ENCODE results near the gene FALEC. TPM values are rescaled to one million over a fixed set of nuclear protein-coding genes. Genes with fewer than 3 reads are reported as not detected.

Gene FALEC
- total and polyA plus RNA-seq, 9 of the 15 experiments (the other 6 are each of a cell fraction or from before 2014, with no cell fraction given): 0.15 to 1.8 (median 0.53) TPM; not detected in 5

DNA sequence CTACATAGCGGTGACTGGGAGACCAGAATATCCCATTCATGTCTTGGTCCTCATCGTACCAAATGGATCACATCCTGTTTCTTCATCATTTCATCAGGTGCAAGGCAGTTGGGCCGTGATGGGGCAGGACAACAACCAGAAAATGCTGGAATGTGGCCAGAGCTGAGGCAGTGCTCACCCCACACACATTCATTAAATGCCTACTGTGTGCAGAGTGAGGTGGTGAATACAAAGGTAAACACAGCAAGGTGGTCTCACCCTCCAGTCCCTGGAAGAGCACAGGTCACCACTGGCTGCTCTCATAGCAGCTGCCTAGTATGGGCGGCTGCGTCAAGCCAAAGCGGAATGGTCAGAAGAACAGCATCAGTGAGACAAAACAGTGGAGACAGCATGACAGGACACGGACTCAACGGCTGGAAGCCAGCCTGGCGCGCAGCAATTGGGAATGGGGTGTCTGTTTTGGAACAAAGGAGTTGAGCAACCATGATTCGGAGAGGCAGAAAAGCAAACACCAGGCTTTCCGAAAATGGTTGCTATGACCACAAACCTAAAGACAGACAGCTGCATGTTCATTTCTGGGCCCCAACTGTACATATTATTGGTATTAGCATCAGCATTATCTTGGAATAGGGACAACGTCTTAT, 28.1 kb downstream of the FALEC start:
- in situ Hi-C loops (cut with MboI): no loop called here
- POLR2A ChIA-PET: interaction anchor here (0.7 to 8.9 kb wide), 4 partner anchors 9 to 27 kb away, joined by 3 to 53 read pairs (median 11); partner anchors contain the start of gene FALEC
- TF ChIP-seq SMAD4 (CRISPR knock-in tag; conservative IDR thresholded peaks at IDR 0.05): no peak
- TF ChIP-seq HDAC3 (IDR thresholded peaks at IDR 0.05; ENCODE audit: borderline replicate concordance, partially characterized antibody): no peak
- no peak for TF ChIP-seq RNF2 (IDR thresholded peaks at IDR 0.05)
- 0 out of 2 replicates have a peak, but pooled peaks have one; percentile 37 for TF ChIP-seq GATAD2A (IDR thresholded peaks at IDR 0.05)
- TF ChIP-seq SMC3 (conservative IDR thresholded peaks at IDR 0.05; ENCODE audit: insufficient read depth, low read depth, low read length): no peak
- no peak for TF ChIP-seq SNIP1 (IDR thresholded peaks at IDR 0.05; ENCODE audit: low read depth)
- TF ChIP-seq, protein P1, sequence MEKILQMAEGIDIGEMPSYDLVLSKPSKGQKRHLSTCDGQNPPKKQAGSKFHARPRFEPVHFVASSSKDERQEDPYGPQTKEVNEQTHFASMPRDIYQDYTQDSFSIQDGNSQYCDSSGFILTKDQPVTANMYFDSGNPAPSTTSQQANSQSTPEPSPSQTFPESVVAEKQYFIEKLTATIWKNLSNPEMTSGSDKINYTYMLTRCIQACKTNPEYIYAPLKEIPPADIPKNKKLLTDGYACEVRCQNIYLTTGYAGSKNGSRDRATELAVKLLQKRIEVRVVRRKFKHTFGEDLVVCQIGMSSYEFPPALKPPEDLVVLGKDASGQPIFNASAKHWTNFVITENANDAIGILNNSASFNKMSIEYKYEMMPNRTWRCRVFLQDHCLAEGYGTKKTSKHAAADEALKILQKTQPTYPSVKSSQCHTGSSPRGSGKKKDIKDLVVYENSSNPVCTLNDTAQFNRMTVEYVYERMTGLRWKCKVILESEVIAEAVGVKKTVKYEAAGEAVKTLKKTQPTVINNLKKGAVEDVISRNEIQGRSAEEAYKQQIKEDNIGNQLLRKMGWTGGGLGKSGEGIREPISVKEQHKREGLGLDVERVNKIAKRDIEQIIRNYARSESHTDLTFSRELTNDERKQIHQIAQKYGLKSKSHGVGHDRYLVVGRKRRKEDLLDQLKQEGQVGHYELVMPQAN (IDR thresholded peaks at IDR 0.05; ENCODE audit: borderline replicate concordance): no peak
- no peak for TF ChIP-seq HNRNPK (IDR thresholded peaks at IDR 0.05; ENCODE audit: low read depth, low read length, poor library complexity, severe bottlenecking)
- TF ChIP-seq, protein P2, sequence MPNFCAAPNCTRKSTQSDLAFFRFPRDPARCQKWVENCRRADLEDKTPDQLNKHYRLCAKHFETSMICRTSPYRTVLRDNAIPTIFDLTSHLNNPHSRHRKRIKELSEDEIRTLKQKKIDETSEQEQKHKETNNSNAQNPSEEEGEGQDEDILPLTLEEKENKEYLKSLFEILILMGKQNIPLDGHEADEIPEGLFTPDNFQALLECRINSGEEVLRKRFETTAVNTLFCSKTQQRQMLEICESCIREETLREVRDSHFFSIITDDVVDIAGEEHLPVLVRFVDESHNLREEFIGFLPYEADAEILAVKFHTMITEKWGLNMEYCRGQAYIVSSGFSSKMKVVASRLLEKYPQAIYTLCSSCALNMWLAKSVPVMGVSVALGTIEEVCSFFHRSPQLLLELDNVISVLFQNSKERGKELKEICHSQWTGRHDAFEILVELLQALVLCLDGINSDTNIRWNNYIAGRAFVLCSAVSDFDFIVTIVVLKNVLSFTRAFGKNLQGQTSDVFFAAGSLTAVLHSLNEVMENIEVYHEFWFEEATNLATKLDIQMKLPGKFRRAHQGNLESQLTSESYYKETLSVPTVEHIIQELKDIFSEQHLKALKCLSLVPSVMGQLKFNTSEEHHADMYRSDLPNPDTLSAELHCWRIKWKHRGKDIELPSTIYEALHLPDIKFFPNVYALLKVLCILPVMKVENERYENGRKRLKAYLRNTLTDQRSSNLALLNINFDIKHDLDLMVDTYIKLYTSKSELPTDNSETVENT (CRISPR knock-in tag; IDR thresholded peaks at IDR 0.05): no peak
- TF ChIP-seq, protein P3, sequence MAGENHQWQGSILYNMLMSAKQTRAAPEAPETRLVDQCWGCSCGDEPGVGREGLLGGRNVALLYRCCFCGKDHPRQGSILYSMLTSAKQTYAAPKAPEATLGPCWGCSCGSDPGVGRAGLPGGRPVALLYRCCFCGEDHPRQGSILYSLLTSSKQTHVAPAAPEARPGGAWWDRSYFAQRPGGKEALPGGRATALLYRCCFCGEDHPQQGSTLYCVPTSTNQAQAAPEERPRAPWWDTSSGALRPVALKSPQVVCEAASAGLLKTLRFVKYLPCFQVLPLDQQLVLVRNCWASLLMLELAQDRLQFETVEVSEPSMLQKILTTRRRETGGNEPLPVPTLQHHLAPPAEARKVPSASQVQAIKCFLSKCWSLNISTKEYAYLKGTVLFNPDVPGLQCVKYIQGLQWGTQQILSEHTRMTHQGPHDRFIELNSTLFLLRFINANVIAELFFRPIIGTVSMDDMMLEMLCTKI (IDR thresholded peaks at IDR 0.05; ENCODE audit: partially characterized antibody): no peak
- no peak for TF ChIP-seq CHD1 (IDR thresholded peaks at IDR 0.05; ENCODE audit: low read length)
- no peak for TF ChIP-seq OTX1 (CRISPR knock-in tag; IDR thresholded peaks at IDR 0.05)
- peak; percentile 18; the same call in 1 of the 2 replicates for TF ChIP-seq CXXC5 (CRISPR knock-in tag; IDR thresholded peaks at IDR 0.05)
- no peak for TF ChIP-seq MTA1 (IDR thresholded peaks at IDR 0.05; ENCODE audit: borderline replicate concordance)
- TF ChIP-seq, protein P4, sequence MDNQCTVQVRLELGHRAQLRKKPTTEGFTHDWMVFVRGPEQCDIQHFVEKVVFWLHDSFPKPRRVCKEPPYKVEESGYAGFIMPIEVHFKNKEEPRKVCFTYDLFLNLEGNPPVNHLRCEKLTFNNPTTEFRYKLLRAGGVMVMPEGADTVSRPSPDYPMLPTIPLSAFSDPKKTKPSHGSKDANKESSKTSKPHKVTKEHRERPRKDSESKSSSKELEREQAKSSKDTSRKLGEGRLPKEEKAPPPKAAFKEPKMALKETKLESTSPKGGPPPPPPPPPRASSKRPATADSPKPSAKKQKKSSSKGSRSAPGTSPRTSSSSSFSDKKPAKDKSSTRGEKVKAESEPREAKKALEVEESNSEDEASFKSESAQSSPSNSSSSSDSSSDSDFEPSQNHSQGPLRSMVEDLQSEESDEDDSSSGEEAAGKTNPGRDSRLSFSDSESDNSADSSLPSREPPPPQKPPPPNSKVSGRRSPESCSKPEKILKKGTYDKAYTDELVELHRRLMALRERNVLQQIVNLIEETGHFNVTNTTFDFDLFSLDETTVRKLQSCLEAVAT (IDR thresholded peaks at IDR 0.05): 0 out of 4 replicates have a peak, but pooled peaks of 1 of the 2 experiments have one; percentile 19

More for the DNA sequence above, 28.1 kb downstream of the FALEC start:
- 85% methylated on average over 13 of the region's 13 CpGs for WGBS (ENCODE audit: insufficient coverage, low coverage, missing lambda C conversion rate)
- Histone ChIP-seq H3K36me3 (ENCODE audit: control insufficient read depth, insufficient read depth, low read length) (no peaks in the 10 kb centered on the region), H4K20me1 (replicated peaks; ENCODE audit: control insufficient read depth, insufficient read depth, low read length) (no peaks in the 10 kb centered on the region), H3K27ac (ENCODE audit: extremely low read depth, low read depth, low read length) (peak overlapping the region; percentile 87), H3K9ac (ENCODE audit: insufficient read depth in 1 of 2, low read depth in 2 of 2, low read length in 2 of 2) (peak overlapping the region; percentile 22 to 82; a peak in 2 of 4 replicates), H3K9me3 (replicated peaks; ENCODE audit: control insufficient read depth, insufficient read depth, low read depth, low read length) (no peaks in the 10 kb centered on the region), H3K79me2 (ENCODE audit: control insufficient read depth, insufficient read depth, low read length) (peaks cover 19% of the 10 kb centered on the region), H3K9me1 (ENCODE audit: control insufficient read depth, insufficient read depth, low read length) (no peaks in the 10 kb centered on the region), H2AFZ (ENCODE audit: low read depth, low read length) (peak overlapping the region; percentile 63), H3K27me3 (ENCODE audit: control insufficient read depth in 2 of 2, insufficient read depth in 2 of 2, low read length in 2 of 2) (no peaks in the 10 kb centered on the region), H3K4me1 (replicated peaks in 1 of 2; ENCODE audit: control insufficient read depth in 2 of 2, insufficient read depth in 2 of 2, low read length in 2 of 2) (peaks cover 30 to 47% of the 10 kb centered on the region in 2 experiments), H3K4me3 (no peak overlapping the region), H3K4me2 (ENCODE audit: insufficient read depth, low read length) (no peak overlapping the region)
- CTCF ChIA-PET (ENCODE audit: low intra/inter-chr PET ratio): no interaction called here
- FAIRE-seq (no peak), DNase-seq (ENCODE audit: extremely low read depth in 1 of 4, low spot score in 3 of 4) (peak in 1 of 4 experiments; percentile 22), ATAC-seq (no peak)
- BruUV-seq (replicated peaks): no TSS peak
- intact Hi-C loops (cut with micrococcal nuclease): loop anchor here (10.0 kb wide), 1 partner anchor 179 kb away; the partner anchor contains the start of gene RPRD2

Measured in K562 (cell line).